Nephron (organoid): ENCODE results near the gene TNIK.

ENCODE experiments used
- H3K27ac Mint-ChIP-seq, 3 experiments: 2 replicates each; pipeline ENCODE4 v1.8.0; 2020; ENCODE audit warnings: mixed read lengths in 3 of 3, mild to moderate bottlenecking in 2 of 3, moderate library complexity in 1 of 3
- H3K27me3 Mint-ChIP-seq: 2 replicates; pipeline ENCODE4 v1.8.0; 2021; ENCODE audit warnings: low read depth, mild to moderate bottlenecking, moderate library complexity, mixed read lengths
- H3K36me3 Mint-ChIP-seq: 2 replicates; pipeline ENCODE4 v1.8.0; 2020; ENCODE audit warnings: low read depth, mixed read lengths
- H3K4me1 Mint-ChIP-seq: 2 replicates; pipeline ENCODE4 v1.8.0; 2020; ENCODE audit warnings: mixed read lengths
- H3K4me3 Mint-ChIP-seq, 3 experiments: 2 replicates each; pipeline ENCODE4 v1.8.0; 2020; ENCODE audit warnings: mild to moderate bottlenecking in 3 of 3, mixed read lengths in 3 of 3, moderate library complexity in 2 of 3
- H3K9me3 Mint-ChIP-seq: 2 replicates; pipeline ENCODE4 v1.8.0; 2020; ENCODE audit warnings: mixed read lengths
- TF ChIP-seq, protein P1 (sequence below), 3 experiments: fragments of 200-600 bp; sonication (generic); IDR thresholded peaks; one replicate each; pipeline ENCODE4 v1.5.0; 2021; ENCODE audit warnings: antibody characterized with exemption in 3 of 3; ENCODE audit not compliant: unreplicated experiment in 3 of 3

The TNIK gene

DNA sequence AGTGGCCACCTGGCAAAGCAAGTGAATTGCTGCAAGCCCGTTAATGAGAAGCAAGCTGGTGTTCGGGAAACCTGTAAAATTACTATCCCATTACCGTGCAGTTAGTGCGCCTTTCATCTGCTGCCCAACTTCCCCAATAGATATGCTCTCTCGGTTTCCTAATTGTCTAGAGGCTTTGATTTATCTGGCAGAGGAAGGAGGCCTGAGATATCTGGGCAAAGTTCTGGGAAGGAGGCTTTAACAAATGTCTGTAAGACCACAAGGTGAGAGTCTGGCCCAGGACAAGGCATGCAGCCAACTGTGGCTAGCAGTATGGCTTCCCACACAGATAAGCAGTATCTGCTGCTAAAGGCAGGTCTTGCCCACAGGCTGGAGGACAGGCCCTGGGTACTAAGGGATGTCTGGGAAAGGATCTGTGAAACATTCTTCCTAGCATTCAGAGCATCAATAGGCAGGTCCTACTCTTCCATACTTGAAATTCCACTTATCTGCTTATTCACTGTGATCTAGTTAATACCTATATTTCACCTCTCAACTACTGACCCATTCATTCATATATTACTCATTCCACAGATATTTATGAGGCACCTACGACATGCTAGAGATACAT is 303.7 kb downstream of the TNIK start:
- TF ChIP-seq, protein P1, sequence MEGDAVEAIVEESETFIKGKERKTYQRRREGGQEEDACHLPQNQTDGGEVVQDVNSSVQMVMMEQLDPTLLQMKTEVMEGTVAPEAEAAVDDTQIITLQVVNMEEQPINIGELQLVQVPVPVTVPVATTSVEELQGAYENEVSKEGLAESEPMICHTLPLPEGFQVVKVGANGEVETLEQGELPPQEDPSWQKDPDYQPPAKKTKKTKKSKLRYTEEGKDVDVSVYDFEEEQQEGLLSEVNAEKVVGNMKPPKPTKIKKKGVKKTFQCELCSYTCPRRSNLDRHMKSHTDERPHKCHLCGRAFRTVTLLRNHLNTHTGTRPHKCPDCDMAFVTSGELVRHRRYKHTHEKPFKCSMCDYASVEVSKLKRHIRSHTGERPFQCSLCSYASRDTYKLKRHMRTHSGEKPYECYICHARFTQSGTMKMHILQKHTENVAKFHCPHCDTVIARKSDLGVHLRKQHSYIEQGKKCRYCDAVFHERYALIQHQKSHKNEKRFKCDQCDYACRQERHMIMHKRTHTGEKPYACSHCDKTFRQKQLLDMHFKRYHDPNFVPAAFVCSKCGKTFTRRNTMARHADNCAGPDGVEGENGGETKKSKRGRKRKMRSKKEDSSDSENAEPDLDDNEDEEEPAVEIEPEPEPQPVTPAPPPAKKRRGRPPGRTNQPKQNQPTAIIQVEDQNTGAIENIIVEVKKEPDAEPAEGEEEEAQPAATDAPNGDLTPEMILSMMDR (IDR thresholded peaks at IDR 0.05; ENCODE audit: unreplicated experiment in 3 of 3) = no peak
- no peak overlapping the region for H3K4me3 Mint-ChIP-seq
- peaks cover 15% of the 10 kb centered on the region for H3K27me3 Mint-ChIP-seq
- H3K36me3 Mint-ChIP-seq = peaks cover 25% of the 10 kb centered on the region
- H3K9me3 Mint-ChIP-seq = no peaks in the 10 kb centered on the region
- H3K27ac Mint-ChIP-seq = peak overlapping the region in 2 of 3 experiments; percentile 0 to 77
- H3K4me1 Mint-ChIP-seq = peaks cover 28% of the 10 kb centered on the region

DNA sequence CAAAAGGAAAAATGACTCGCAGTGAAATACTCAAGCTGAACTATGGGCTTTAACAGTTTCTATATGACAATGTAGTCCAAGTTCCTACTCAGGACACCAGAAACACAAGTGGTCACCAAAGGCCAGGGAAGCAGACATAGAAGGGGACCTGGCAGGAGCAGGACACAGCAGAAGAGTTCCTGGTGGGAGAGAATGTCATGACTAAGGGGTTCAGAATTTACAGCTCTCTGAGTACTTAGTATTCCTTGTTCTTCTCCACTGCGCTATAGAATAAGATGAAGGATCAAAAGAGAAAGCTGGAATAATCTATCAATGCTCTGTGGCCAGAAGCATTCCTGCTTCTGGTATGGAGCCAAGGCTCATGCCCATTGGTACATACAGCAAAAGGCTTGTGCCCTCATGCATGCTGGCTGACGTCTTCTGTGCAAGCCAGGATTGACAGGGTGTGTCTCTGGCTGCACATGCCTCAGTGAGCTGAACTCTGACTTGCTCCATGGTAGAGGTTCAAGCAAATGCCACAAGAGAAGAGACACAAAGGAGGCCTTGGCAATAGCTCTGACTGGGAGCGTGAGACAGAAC is 305.0 kb downstream of the TNIK start:
- peak overlapping the region in 1 of 3 experiments; percentile 22 for H3K4me3 Mint-ChIP-seq
- peaks cover 28% of the 10 kb centered on the region for H3K4me1 Mint-ChIP-seq
- H3K36me3 Mint-ChIP-seq = peaks cover 17% of the 10 kb centered on the region
- peak overlapping the region in 2 of 3 experiments; percentile 77 to 81 for H3K27ac Mint-ChIP-seq
- TF ChIP-seq, protein P1 (IDR thresholded peaks at IDR 0.05; ENCODE audit: unreplicated experiment in 3 of 3) = no peak
- peaks cover 15% of the 10 kb centered on the region for H3K27me3 Mint-ChIP-seq
- H3K9me3 Mint-ChIP-seq = no peaks in the 10 kb centered on the region

DNA sequence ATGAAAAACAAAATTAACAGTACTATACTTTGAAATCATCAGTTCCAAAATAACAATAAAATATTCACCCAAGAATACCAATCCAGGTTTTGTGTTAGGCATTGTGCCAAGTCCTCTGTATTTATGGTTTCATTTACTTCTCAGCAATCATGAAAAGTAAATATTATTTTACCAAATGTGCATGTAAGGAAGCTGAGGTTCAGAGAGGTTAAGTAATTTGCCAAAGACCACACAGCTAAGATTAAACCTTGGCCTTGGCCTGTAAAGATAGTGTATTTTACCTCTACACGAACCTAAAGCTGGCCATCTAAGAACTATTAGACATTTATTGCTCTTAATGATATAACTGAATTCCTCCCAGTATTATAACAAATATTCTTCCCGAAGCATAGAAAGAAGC is 309.3 kb downstream of the TNIK start:
- peaks cover 9% of the 10 kb centered on the region for H3K36me3 Mint-ChIP-seq
- H3K27me3 Mint-ChIP-seq = no peaks in the 10 kb centered on the region
- peaks cover 10% of the 10 kb centered on the region for H3K4me1 Mint-ChIP-seq
- no peak overlapping the region for H3K27ac Mint-ChIP-seq
- TF ChIP-seq, protein P1 (IDR thresholded peaks at IDR 0.05; ENCODE audit: unreplicated experiment in 3 of 3) = no peak
- H3K4me3 Mint-ChIP-seq = no peak overlapping the region
- no peaks in the 10 kb centered on the region for H3K9me3 Mint-ChIP-seq

DNA sequence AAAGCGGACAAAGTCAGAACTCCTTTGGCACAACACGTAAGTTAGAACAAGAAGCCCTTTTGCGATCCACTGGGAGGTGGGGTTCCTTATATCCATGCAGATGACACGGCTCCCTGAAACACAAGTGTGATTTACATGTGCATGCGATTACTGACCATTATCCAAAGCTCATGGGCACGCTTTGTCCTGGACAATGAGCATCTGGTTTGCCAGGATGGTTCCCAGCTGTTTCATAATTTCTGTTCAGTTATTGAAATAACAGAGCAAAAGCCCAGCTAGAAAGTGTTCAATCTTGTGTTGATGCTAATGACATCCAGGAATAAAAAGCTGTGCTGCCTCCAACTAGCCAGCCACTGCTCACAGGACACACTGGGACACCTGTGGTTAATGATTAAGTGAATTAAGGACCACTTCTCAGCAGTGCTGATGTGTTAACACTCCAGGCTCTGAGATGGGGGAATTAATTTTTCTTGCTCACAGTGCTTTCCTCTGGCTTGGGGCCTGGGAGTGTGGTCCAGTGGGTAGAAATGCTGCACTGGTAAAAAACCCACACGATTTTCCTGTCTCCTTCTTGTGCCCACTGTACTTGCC is 310.6 kb downstream of the TNIK start:
- TF ChIP-seq, protein P1 (IDR thresholded peaks at IDR 0.05; ENCODE audit: unreplicated experiment in 3 of 3) = no peak
- Mint-ChIP-seq H3K36me3 (peaks cover 12% of the 10 kb centered on the region), H3K4me3 (no peak overlapping the region), H3K4me1 (no peaks in the 10 kb centered on the region), H3K9me3 (no peaks in the 10 kb centered on the region), H3K27me3 (no peaks in the 10 kb centered on the region), H3K27ac (no peak overlapping the region)

DNA sequence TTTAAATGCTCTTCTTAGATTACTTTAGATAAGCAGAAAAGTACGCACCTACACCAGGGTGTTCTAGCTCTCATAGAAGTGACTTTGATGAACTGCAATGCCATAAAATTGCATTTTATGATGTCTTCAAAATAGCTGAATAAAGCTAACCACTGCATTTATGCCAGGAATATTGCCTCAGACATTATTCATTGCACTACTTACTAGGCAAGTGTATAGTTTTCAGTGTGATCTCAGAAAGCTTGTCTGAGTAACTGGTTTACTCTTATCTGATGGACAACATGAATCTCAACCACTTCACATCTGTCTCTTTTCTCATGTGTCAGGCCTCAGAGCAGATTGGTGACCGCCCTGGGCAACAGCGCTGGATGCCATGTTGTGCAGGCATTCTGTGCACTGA is 314.4 kb downstream of the TNIK start:
- H3K4me1 Mint-ChIP-seq = no peaks in the 10 kb centered on the region
- no peaks in the 10 kb centered on the region for H3K9me3 Mint-ChIP-seq
- peaks cover 8% of the 10 kb centered on the region for H3K36me3 Mint-ChIP-seq
- H3K27ac Mint-ChIP-seq = no peak overlapping the region
- no peak overlapping the region for H3K4me3 Mint-ChIP-seq
- H3K27me3 Mint-ChIP-seq = no peaks in the 10 kb centered on the region
- TF ChIP-seq, protein P1 (IDR thresholded peaks at IDR 0.05; ENCODE audit: unreplicated experiment in 3 of 3) = no peak
